H7 (cell line): ENCODE measurements around the gene LRIG1. TPM values are rescaled to one million over a fixed set of nuclear protein-coding genes. Genes with fewer than 3 reads are reported as not detected.

ENCODE experiments used
- DNase-seq: peaks from one replicate; pipeline ENCODE4 v3.0.0; 2012
- H3K27me3 ChIP-seq: 2 replicates; pipeline ENCODE4 v1.6.0; 2011; ENCODE audit warnings: mild to moderate bottlenecking, low read length; ENCODE audit not compliant: control insufficient read depth, insufficient read depth
- H3K36me3 ChIP-seq: replicated peaks from 2 replicates; pipeline ENCODE4 v1.5.1; 2011; ENCODE audit warnings: low read length; ENCODE audit not compliant: control insufficient read depth, insufficient read depth
- H3K4me3 ChIP-seq: 2 replicates; pipeline ENCODE4 v1.5.1; 2011; ENCODE audit warnings: low read depth, mild to moderate bottlenecking, control low read depth, low read length, moderate library complexity; ENCODE audit not compliant: insufficient read depth
- total RNA-seq: library from RNA; depleted of rRNA; stranded (reverse); fragments of >200 nt; shearing (Covaris generic); gene quantifications from 2 replicates; pipeline ENCODE4 v1.2.3, GENCODE V29; 2014

LRIG1 gene
- total RNA-seq, 1 experiment from 2014 or later: 69.7 TPM

GRCh38 chr3:66386925-66387650, 113.7 kb downstream of the LRIG1 start:
- Histone ChIP-seq H3K4me3 (no peak overlapping the region), H3K36me3 (peaks cover 49% of the 10 kb centered on the region), H3K27me3 (no peaks in the 10 kb centered on the region)
- no peak for DNase-seq

GRCh38 chr3:66386011-66386924, 114.6 kb downstream of the LRIG1 start:
- Histone ChIP-seq H3K4me3 (no peak overlapping the region), H3K27me3 (no peaks in the 10 kb centered on the region), H3K36me3 (peaks cover 56% of the 10 kb centered on the region)
- DNase-seq: no peak

GRCh38 chr3:66385066-66385465, 115.8 kb downstream of the LRIG1 start:
- H3K27me3 ChIP-seq: no peaks in the 10 kb centered on the region
- H3K4me3 ChIP-seq: no peak overlapping the region
- peaks cover 66% of the 10 kb centered on the region for H3K36me3 ChIP-seq
- no peak for DNase-seq

GRCh38 chr3:66383998-66384745, 116.7 kb downstream of the LRIG1 start:
- no peak overlapping the region for H3K4me3 ChIP-seq
- DNase-seq: no peak
- H3K27me3 ChIP-seq: no peaks in the 10 kb centered on the region
- H3K36me3 ChIP-seq: peaks cover 74% of the 10 kb centered on the region

GRCh38 chr3:66383023-66383422, 117.8 kb downstream of the LRIG1 start:
- peaks cover 76% of the 10 kb centered on the region for H3K36me3 ChIP-seq
- DNase-seq: peak; percentile 12
- no peak overlapping the region for H3K4me3 ChIP-seq
- no peaks in the 10 kb centered on the region for H3K27me3 ChIP-seq

- no peak for DNase-seq
- peaks cover 82% of the 10 kb centered on the region for H3K36me3 ChIP-seq
- H3K4me3 ChIP-seq: no peak overlapping the region
- no peaks in the 10 kb centered on the region for H3K27me3 ChIP-seq
Observed at GRCh38 chr3:66382142-66382541, 118.7 kb downstream of the LRIG1 start.

GRCh38 chr3:66381626-66382025, 119.2 kb downstream of the LRIG1 start:
- H3K36me3 ChIP-seq: peaks cover 81% of the 10 kb centered on the region
- DNase-seq: no peak
- no peak overlapping the region for H3K4me3 ChIP-seq
- no peaks in the 10 kb centered on the region for H3K27me3 ChIP-seq

GRCh38 chr3:66380200-66380932, 120.5 kb downstream of the LRIG1 start:
- no peaks in the 10 kb centered on the region for H3K27me3 ChIP-seq
- H3K36me3 ChIP-seq: peaks cover 69% of the 10 kb centered on the region
- no peak overlapping the region for H3K4me3 ChIP-seq
- no peak for DNase-seq

GRCh38 chr3:66379565-66379964, 121.3 kb downstream of the LRIG1 start:
- H3K4me3 ChIP-seq: no peak overlapping the region
- H3K27me3 ChIP-seq: no peaks in the 10 kb centered on the region
- H3K36me3 ChIP-seq: peaks cover 62% of the 10 kb centered on the region
- no peak for DNase-seq

- no peaks in the 10 kb centered on the region for H3K27me3 ChIP-seq
- peak; percentile 71 for DNase-seq
- H3K36me3 ChIP-seq: peaks cover 50% of the 10 kb centered on the region
- no peak overlapping the region for H3K4me3 ChIP-seq
Observed at GRCh38 chr3:66378256-66378655, 122.6 kb downstream of the LRIG1 start.

- Histone ChIP-seq H3K27me3 (no peaks in the 10 kb centered on the region), H3K36me3 (peaks cover 46% of the 10 kb centered on the region), H3K4me3 (no peak overlapping the region)
- DNase-seq: no peak
Observed at GRCh38 chr3:66377800-66378199, 123.0 kb downstream of the LRIG1 start.

GRCh38 chr3:66376568-66376967, 124.3 kb downstream of the LRIG1 start:
- no peak for DNase-seq
- H3K4me3 ChIP-seq: no peak overlapping the region
- H3K27me3 ChIP-seq: no peaks in the 10 kb centered on the region
- peaks cover 34% of the 10 kb centered on the region for H3K36me3 ChIP-seq

- Histone ChIP-seq H3K27me3 (no peaks in the 10 kb centered on the region), H3K4me3 (no peak overlapping the region), H3K36me3 (peaks cover 7% of the 10 kb centered on the region)
- peak; percentile 85 for DNase-seq
Observed at GRCh38 chr3:66372681-66373350, 128.0 kb downstream of the LRIG1 start.
